ENCODE measurements around the gene MOAP1.

DNA sequence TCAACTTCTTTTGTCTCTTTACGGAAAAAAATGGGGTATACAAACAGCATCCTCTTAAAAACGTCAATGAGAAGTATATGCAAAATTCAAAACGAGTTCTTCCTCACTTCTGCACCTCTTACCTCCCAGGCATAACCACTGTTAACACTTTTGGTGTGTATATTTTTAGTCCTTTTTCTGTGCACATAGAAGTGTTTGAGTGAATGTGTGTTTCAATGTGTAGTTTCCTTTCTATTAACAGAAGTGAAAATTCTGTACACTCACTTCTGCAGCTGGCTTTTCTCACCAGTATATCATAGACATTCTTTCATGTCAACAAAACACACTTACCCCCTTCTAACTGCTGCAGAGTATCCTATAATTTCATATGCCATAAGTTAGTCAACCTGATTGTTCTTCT is 27.7 kb upstream of the MOAP1 start:
- TF ChIP-seq, protein P1, sequence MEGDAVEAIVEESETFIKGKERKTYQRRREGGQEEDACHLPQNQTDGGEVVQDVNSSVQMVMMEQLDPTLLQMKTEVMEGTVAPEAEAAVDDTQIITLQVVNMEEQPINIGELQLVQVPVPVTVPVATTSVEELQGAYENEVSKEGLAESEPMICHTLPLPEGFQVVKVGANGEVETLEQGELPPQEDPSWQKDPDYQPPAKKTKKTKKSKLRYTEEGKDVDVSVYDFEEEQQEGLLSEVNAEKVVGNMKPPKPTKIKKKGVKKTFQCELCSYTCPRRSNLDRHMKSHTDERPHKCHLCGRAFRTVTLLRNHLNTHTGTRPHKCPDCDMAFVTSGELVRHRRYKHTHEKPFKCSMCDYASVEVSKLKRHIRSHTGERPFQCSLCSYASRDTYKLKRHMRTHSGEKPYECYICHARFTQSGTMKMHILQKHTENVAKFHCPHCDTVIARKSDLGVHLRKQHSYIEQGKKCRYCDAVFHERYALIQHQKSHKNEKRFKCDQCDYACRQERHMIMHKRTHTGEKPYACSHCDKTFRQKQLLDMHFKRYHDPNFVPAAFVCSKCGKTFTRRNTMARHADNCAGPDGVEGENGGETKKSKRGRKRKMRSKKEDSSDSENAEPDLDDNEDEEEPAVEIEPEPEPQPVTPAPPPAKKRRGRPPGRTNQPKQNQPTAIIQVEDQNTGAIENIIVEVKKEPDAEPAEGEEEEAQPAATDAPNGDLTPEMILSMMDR (IDR thresholded peaks at IDR 0.05; ENCODE audit: borderline replicate concordance, extremely low read depth, low read length, poor library complexity, severe bottlenecking), result no peak
- TF ChIP-seq EZH2 (IDR thresholded peaks at IDR 0.05; ENCODE audit: borderline replicate concordance, low read depth, low read length, severe bottlenecking), result no peak

Data from DND-41 (cell line).